MV-4-11 (cell line): ENCODE measurements around the gene UNC79.
"Not testable (repeated sequence)": the region's sequence is repeated elsewhere in the genome, so short reads cannot be mapped to it uniquely, and the experiment has no call there.

ENCODE experiments used
- DNase-seq: peaks from one replicate; lab custom pipeline; 2025; lab: John Stamatoyannopoulos, UW

The UNC79 gene

DNA sequence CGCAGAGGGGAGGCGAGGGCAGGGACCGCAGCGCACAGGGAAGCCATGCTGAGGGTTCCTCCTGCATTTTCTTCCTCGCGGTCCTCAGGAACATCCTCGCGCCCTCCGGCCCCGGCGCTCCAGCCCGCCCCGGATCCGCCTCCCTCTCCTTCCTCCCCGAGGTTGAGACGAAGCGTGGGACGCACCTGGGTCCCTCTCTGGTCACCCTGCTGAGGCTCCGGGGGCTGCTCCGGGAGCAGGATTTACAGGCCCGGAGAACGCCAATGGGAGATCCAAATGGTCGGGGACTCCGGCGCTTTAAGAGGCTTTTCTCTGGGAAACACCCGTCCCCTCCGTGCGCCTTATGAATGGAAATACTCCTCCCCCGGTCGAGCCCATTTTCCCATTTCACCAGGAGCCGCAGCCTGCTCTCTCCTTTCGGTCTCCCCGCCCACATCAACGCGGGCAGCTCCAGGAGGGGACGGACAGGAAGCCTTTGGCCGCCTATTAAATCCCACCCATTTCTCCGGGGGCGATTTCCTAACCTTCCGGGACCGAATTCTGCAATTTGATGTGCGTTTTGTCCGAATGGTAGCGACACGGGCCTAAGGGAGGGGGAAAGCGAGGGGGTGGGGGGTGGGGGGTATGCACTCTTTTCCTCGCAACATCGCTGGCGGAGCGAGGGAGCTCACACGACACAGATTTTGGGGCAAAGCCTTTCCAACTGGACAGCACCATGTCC, at the start of gene UNC79:
UNC79 (plus strand) TSS at position 625 of the 721 bp plus-strand sequence; CDS start at position 716, 91 bp downstream.
- no peak for DNase-seq

DNA sequence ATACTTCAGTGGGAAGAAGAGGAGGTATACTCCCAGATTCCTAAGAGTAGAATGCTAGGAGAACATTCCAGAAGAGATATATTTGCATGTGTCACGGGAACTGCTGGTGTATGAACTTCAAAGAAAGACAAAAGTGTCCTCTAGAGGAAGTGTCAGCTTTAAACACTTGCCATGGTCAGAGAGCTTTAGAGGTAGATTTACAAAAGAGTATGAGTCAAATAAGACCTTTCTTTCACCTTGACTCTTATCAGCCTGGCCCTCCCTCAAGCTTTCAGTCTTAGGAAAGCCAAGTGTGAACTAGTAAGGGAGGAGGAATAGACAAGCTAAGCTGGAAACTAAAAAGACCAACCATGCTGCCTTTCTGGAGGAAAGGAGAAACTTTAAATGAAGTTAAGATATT, 49.1 kb upstream of the UNC79 start:
- DNase-seq = no peak

DNA sequence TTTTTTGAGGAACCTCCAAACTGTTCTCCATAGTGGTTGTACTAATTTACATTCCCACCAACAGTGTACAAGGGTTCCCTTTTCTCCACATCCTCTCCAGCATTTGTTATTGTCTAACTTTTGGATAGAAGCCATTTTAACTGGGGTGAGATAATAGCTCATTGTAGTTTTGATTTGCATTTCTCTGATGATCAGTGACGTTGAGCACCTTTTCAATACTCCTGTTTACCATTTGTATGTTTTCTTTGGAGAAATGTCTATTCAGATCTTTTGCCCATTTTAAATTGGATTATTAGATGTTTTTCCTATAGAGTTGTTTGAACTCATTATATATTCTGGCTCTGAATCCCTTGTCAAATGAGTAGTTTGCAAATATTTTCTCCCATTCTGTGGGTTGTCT, 46.5 kb upstream of the UNC79 start:
- not testable (repeated sequence) for DNase-seq

DNA sequence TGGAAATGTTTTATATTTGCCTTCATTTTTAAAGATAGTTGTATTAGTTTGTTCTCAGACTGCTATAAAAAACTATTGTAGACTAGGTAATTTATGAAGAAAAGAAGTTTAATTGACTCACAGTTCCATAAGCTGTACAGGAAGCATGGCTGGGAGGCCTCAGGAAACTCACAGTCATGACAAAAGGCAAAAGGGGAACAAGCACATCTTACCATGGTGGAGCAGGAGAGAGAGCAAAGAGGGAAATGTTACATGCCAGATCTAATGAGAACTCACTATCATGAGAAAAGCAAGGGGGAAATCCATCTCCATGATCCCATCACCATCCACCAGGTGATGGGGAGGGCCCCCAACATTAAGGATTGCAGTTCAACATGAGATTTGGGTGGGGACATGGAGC, 35.5 kb upstream of the UNC79 start:
- peak; percentile 96 for DNase-seq

DNA sequence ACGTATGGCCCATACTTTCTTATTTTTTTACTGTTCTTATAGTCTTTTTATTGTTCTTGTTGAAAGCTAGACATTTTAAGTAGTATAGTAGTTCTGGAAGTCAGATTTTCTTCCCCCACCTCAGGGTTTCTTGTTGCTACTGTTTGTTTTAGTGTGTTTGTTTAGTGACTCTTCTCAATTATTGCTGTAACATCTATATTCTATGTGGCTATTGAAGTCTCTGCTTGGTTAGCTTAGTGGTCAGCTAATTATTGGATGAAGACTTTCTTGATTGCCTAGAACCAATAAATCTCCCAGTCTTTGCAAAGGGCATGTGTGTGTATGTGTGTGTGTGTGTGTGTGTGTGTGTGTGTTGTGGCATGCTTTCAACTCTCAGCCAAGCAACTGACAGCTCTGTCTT, 34.3 kb upstream of the UNC79 start:
- no peak for DNase-seq

DNA sequence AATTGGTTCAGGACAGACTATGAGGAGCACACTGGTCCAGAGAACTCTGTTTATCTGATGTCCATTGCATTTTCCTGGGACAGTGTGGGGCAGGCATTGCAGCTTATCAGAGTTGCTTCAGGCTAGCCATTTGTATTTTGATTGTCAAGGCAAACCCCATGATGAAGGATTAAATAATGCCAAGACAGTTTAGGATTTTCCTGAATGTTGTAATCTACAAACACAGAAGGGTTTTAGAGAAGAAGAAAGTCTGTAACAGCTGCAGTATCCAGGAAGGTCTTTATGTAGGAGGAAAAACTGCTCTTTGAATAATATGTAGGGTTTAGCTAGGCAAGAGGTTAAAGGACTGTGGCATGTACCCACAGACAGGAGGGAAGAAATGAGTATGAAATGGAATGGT, 32.2 kb upstream of the UNC79 start:
- DNase-seq = no peak

DNA sequence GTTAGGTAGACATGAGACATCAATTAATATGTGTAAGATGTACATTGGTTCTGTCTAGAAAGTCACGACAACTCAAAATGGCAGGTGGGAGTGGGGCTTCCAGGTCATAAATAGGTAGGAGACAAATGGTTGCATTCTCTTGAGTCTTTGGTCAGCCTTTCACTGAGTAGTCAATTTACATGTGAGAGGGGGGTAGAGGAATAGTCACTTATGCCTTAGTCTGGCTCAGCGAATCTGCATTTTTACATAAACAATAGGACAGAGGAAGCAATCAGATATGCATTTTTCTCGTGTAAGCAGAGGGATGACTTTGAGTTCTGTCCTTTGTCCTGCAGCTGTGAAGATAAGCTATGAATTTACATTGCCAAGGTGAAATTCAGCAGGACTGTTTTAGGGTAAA, 27.8 kb upstream of the UNC79 start:
- no peak for DNase-seq

DNA sequence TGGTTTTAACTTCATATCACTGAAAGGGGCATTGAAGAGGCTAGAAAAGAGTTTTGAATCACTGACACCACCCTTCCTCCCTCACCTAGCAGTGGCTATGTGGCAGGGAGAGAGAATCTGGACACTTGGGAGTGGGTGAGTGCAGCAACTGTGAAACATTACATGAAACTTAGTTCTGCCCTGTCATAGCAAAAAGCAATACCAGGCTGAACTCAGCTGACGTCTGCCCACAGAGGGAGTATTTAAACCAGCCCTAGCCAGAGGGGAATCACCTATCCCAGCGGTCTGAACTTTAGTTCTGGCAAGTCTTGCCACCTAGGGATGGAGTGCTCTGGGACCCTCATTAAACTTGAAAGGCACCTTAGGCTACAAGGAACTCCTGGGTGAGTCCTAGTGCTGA, 20.7 kb upstream of the UNC79 start:
- DNase-seq = no peak

DNA sequence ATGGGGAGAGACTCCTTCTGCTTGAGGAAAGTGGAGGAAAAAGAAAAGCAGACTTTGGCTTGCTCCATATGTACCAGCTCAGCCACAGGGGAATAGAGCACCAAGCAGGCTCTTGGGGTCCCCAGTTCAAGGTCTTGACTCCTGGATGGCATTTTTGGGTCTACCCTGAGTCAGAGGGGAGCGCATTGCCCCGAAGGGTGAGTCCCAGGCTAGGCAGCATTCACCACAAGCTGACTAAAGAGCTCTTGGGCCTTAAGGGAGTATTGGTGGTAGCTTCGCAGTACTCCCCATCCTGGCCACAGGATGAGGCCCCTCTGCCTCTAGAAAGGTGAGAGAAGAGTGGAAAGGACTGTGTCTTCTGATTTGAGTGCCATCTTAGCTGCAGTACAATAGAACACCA, 19.8 kb upstream of the UNC79 start:
- DNase-seq = no peak

DNA sequence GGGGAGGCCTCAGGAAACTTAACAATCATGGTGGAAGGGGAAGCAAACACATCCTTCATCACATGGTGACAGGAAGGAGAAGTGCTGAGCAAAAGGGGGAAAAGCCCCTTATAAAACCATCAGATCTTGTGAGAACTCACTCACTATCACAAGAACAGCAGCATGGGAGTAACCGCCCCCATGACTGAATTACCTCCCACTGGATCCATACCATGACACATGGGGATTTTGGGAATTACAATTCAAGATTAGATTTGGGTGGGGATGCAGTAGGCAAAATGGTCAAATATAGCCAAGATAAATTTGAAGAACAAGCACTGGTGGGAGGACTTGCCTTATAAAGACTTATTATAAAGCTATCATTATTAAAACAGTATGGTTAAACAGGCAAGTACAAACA, 5.6 kb upstream of the UNC79 start:
- DNase-seq = not testable (repeated sequence)

DNA sequence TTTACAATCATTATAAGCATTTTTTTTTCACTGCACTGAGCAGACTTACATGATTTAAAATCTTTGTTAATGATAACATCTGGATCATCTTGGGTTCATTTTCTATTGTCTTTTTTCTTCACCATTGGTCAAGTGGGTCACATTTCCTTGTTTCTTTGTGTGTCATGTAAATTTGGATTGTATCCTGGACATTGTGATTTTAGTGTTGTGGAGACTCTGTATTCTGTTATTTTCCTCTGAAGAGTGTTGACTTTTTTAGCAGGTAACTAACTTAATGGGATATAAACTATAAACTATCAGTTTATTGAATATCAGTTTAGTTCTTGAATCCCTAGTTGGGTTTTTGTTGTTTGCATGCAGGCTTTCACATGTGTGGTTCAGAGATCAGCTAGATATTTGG, 4.0 kb upstream of the UNC79 start:
- DNase-seq = no peak

DNA sequence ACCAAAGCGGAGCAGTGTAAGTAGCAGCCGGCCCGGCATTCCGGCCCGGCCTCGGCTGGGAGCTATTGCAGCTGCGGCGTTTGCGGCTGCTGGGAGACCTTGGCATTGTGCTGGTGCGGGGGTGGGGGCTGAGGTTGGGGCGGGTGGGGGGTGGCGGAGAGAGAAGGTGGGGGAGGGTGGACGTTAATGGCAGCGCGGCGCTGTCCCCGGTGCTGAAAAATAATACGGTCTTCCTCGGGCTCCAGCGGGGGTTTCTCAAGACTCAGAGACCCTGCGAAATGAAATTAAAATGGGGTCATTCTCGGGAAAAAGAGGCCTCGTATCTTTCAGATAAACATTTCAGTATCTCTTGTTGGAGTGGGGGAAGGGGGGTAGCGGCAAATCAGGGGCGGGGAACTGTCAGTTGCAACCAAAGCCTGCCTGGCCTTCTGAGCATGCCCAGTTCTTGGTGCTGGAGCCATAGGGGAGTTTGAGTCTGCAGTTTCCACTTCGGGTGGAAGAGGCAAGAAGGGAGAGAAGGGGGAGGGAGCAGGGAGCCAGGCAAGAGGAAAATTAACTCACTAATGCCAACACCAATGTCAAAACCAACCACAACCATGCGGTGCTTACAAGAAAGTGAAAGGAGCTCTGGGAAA, 414 bp downstream of the UNC79 start:
- no peak for DNase-seq

DNA sequence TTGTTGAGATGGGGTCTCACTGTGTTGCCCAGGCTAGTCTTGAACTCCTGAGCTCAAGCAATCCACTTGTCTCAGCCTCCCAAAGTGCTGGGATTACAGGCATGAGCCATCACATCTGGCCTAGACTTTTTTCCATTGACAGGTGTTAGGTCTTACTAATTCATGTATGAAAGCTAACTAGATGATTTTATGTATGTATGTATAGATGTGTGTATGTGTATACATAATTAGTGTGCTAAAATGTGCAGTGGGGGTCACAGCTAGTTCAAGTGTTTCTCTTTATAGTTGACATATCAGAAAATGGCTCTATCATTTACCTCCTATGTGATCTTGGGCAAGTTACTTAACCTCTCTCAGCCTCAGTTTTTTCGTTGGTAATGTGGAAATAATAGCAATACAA, 23.5 kb downstream of the UNC79 start:
- DNase-seq = no peak

DNA sequence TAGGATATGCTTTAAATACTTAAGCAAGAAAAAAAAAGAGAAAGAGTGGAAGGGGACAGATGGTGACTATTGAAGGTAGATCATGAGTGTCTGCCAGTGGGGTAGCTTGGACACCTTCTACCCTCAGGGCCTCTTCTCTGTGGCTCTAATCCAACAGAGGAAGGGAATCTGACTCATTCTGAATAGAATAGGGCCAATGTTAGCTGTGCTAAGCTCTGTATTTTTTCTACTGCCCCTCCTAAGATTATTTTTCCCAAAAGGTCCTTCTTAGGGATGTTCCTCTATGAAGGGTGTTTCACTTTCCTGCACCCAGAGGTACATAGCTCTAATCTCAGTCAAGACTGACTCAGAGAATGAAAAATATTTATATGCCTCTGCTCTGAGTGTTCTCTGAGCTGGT, 25.6 kb downstream of the UNC79 start:
- no peak for DNase-seq

DNA sequence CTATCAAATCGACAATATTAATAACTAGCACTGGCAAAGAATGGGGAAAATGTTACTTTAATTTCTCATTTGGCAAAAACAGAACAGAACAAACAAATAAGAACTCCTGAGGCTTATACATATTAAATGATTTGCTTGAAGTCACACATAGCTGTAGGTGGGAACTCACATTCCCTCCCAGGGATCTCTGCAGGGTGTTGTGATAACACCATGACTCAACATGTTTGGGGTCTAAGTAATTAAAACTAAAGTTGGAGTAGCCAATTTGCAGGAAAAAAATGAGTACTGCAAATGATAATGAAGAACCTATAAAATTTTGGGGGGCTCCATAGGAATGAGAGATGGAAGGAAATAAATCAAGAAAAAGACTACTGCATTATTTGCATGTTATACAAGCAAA, 27.5 kb downstream of the UNC79 start:
- DNase-seq = no peak

DNA sequence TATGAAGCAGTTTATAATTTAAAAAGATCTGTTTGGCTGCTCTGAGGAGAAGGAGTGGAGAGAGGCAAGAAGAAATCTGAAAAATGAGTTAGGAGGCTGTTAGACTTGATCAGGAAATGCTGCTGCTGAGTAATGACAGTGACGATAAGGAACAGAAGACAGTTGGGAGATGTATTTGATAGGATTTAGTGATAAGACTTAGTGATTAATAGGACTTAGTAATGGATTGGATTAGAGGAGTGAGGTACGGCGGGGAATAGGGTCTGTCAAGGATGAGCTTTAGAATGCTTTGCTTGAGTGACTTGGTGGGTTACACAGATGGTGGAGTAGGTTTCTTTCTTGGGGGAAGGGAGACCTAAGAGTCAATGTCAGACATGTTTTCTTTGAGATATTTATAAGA, 31.7 kb downstream of the UNC79 start:
- no peak for DNase-seq

DNA sequence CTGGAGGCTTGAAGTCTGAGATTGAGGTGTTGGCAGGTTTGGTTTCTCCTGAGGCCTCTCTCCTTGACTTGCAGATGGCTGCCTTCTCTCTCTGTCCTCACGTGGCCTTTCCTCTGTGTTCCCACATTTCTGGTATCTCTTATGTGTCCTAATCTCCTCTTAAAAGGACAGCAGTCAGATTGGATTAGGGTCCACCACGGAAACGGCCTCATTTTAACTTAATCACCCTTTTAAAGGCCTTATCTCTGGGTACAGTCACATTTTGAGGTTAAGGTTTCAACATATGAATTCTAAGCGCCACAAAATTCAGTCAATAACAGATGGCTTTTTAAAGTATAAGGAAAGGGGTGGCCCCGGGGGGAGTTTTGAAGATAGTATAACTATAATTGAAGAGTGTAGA, 33.5 kb downstream of the UNC79 start:
- DNase-seq = peak; percentile 89

DNA sequence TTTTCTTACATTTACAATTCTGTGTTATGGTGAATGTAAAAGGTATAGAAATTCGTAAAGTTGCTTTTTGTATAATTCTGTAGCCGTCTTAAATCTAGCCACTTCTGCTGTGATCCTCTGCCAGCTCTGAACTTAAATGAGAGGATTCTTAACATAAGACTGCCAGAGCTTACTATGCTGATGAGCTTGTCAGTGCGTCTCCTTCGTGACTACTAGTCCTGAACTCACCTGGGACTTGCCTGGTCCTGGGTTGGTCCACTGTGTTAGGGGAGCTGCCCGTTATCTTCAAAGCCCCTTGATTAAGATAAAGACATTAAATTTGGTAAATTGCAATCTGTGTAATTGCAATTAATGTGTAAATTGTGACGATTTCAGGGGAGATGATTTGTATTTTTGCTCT, 44.7 kb downstream of the UNC79 start:
- DNase-seq = no peak

DNA sequence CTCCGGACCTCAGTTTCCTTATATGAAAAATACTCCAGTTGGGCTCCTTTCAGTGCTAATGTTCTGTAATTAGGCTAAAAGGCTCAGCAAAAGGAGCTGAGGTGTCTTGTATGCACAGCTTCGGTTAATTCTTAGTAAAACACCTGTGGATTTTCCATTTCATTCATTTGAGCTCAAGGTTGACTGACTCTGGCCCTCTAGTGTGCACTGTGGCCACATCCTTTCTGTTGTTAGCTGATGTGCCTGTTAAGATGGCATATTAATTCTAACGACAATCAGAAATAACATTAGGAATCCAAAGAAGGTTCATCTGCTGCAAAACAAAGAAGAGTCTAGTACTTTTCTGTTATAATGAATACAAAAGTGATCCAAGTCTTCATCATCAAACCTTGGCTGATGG, 45.6 kb downstream of the UNC79 start:
- no peak for DNase-seq

DNA sequence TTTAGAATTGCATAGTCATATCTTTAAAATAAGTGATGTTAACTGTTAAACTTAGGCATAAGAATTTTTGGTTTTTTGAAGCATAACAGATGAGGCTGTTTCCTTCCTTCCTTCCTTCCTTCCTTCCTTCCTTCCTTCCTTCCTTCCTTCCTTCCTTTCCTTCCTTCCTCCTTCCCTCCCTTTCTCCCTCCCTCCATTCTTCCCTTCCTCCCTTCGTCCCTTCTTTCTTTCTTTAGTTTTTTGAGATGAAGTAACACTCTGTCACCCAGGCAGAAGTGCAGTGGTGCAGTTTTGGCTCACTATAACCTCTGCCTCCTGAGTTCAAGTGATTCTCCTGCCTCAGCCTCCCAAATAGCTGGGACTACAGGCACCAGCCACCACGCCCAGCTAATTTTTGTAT, 48.3 kb downstream of the UNC79 start:
- DNase-seq = not testable (repeated sequence)

DNA sequence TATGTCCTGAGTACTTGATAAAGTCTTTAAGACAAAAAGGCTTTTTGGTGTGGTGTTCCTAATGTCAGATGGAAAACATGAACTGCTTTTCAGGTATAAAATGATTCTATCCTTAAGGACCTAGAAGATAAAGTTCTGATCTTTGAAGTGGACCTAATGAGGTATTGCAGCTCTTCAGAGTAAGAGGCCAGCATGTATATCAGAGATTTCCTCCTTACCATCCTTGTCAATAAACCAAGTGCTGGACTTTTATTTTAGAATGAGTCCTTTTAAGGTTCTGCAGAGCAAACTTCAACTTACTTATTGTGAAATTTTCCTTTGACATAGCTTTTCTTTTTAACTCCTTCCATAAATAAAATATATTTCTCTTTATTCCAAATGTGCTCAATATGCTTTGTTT, 50.1 kb downstream of the UNC79 start:
- DNase-seq = no peak

DNA sequence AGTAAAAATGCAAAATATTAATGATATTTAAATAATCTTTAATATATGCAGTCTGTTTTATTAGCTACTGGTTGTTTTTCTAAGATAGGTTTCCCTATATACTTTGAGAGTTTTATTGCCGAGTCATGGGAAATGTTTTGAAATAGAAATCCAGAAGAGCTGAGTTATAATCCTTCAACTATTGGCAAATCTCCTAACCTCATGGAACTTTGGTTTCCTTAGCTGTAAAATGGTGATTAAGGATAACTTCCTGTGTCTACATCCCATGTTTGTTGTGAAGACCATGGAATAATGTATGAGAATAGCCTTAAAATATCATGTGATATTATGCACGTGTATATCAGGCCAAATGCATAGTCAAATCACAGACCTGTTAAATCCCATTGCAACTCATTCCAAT, 51.0 kb downstream of the UNC79 start:
- no peak for DNase-seq

DNA sequence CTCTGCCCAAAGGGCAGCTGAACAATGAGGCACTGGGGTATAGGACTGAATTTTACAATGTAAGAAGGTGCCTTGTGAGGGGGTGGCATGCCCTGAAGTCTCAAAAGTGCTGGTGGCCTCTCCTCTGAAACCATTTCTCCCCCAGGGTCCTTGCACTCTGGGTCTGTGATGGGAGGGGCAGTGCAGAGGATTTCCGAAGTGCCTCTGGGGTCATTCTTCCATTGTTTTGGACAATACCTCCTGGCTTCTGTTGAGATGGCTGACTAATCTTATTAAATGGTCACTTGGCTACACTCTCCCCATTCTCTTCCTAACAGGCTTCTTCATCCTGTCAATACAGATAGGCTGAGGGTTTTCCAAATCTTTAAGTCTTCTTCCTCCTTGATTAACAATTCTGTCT, 59.3 kb downstream of the UNC79 start:
- no peak for DNase-seq

DNA sequence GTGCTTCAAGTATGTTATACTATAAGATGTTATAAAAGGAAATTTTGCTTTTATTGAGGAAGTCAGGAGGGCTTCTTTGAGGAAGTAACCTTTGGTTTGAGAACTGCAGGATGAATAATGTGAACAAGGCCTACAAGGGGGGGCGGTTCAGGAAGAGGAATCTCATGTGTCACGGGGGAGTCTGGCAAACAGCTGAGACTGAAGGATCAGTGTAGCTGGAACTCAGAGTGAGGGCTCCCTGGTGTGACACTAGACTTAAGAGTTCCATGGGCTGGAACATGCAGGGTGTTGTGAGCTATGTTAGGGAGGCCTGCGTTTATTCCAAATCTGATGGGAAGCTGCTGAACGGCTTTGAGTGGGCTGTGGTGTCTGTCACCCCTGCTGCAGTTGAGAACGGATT, 62.3 kb downstream of the UNC79 start:
- peak; percentile 50 for DNase-seq
